K562 (cell line): ENCODE results near the gene CMIP. TPM values are rescaled to one million over a fixed set of nuclear protein-coding genes. Genes with fewer than 3 reads are reported as not detected.

ENCODE experiments used
- ATAC-seq: fragments of 200-7000 bp; cut with Tn5 transposase; 3 replicates; pipeline ENCODE4 v1.9.1; 2020; ENCODE audit warnings: moderate library complexity
- BruUV-seq: library from RNA; stranded (reverse); fragments of 400-500 nt; replicated peaks from 2 replicates; lab custom pipeline; 2021; lab: Mats Ljungman, UMichigan
- CTCF ChIA-PET: fragments of 300-600 bp; formaldehyde crosslinking; extraction: SDS; loops from one replicate; lab custom pipeline; 2021; ENCODE audit warnings: low intra/inter-chr PET ratio; lab: Yijun Ruan, JAX
- POLR2A ChIA-PET: fragments of 300-600, 350-650 bp; sonication (Branson Sonifier 250); formaldehyde crosslinking; extraction: SDS; loops from one replicate; lab custom pipeline; 2021; ENCODE audit warnings: antibody characterized with exemption, inconsistent platforms; lab: Yijun Ruan, JAX
- DNase-seq, 4 experiments: peaks; one replicate each; pipeline versions ENCODE4 v3.0.0 to v3.0.0-alpha.2; 2011 to 2018; ENCODE audit warnings: low spot score in 3 of 4, mixed read lengths in 3 of 4; ENCODE audit errors: extremely low read depth in 1 of 4
- FAIRE-seq: peaks from 2 replicates; lab custom pipeline; 2011; peaks lifted over from hg19 to GRCh38; lab: Jason Lieb, UNC
- H2AFZ ChIP-seq: 2 replicates; pipeline ENCODE4 v1.6.0; 2011; ENCODE audit warnings: low read depth, low read length, control low read depth, inconsistent platforms
- H3K27ac ChIP-seq: fragments of 200-600 bp; 3 replicates; pipeline ENCODE4 v1.8.0; 2011; ENCODE audit warnings: low read depth, mild to moderate bottlenecking, control low read depth, inconsistent platforms, low read length, moderate library complexity, mixed read lengths; ENCODE audit errors: extremely low read depth
- H3K27me3 ChIP-seq, 2 experiments: fragments of 300-600 bp in 1 of 2; 2 replicates in 1 of 2; 3 replicates in 1 of 2; pipeline versions ENCODE4 v1.6.0 to v1.8.0; 2011; ENCODE audit warnings: inconsistent platforms in 2 of 2, low read length in 2 of 2, mild to moderate bottlenecking in 1 of 2, mixed read lengths in 1 of 2, moderate library complexity in 1 of 2; ENCODE audit not compliant: control insufficient read depth in 2 of 2, insufficient read depth in 2 of 2
- H3K36me3 ChIP-seq: fragments of 300-600 bp; 3 replicates; pipeline ENCODE4 v1.8.0; 2011; ENCODE audit warnings: mild to moderate bottlenecking, low read length, inconsistent platforms; ENCODE audit not compliant: control insufficient read depth, insufficient read depth
- H3K4me1 ChIP-seq, 2 experiments: fragments of 200-600 bp in 1 of 2; replicated peaks in 1 of 2; 2 replicates in 1 of 2; 3 replicates in 1 of 2; pipeline versions ENCODE4 v1.5.1 to v1.8.0; 2011; ENCODE audit warnings: inconsistent platforms in 2 of 2, low read length in 2 of 2, mild to moderate bottlenecking in 1 of 2, mixed read lengths in 1 of 2, moderate library complexity in 1 of 2; ENCODE audit not compliant: control insufficient read depth in 2 of 2, insufficient read depth in 2 of 2
- H3K4me2 ChIP-seq: 2 replicates; pipeline ENCODE4 v1.6.1; 2011; ENCODE audit warnings: low read length, control low read depth, inconsistent platforms, mixed read lengths; ENCODE audit not compliant: insufficient read depth
- H3K4me3 ChIP-seq: fragments of 200-600 bp; sonication (generic), shearing (Covaris generic); 2 replicates; pipeline ENCODE4 v1.5.1; 2016; ENCODE audit warnings: control low read depth, inconsistent platforms
- H3K79me2 ChIP-seq: fragments of 200-600 bp; 3 replicates; pipeline ENCODE4 v1.8.0; 2011; ENCODE audit warnings: low read length, inconsistent platforms; ENCODE audit not compliant: control insufficient read depth, insufficient read depth
- H3K9ac ChIP-seq, 2 experiments: 2 replicates each; pipeline versions ENCODE4 v1.6.0 to v1.6.1; 2011; ENCODE audit warnings: low read depth in 2 of 2, low read length in 2 of 2, control low read depth in 1 of 2, inconsistent platforms in 1 of 2, mild to moderate bottlenecking in 1 of 2, mixed read lengths in 1 of 2; ENCODE audit not compliant: insufficient read depth in 1 of 2
- H3K9me1 ChIP-seq: one replicate; pipeline ENCODE4 v1.6.0; 2011; ENCODE audit warnings: inconsistent platforms, mild to moderate bottlenecking, low read length, moderate library complexity; ENCODE audit not compliant: control insufficient read depth, insufficient read depth
- H3K9me3 ChIP-seq: replicated peaks from 2 replicates; pipeline ENCODE4 v1.5.1; 2011; ENCODE audit warnings: low read depth, low read length, inconsistent platforms; ENCODE audit not compliant: control insufficient read depth, insufficient read depth
- H4K20me1 ChIP-seq: replicated peaks from 2 replicates; pipeline ENCODE4 v1.6.1; 2011; ENCODE audit warnings: low read length, inconsistent platforms, mixed read lengths; ENCODE audit not compliant: control insufficient read depth, insufficient read depth
- ARID1B ChIP-seq: fragments of 450-650 bp; IDR thresholded peaks from 2 replicates; pipeline ENCODE4 v1.6.1; 2016; ENCODE audit warnings: antibody characterized with exemption, mild to moderate bottlenecking, inconsistent platforms
- DDX20 ChIP-seq: fragments of 450-650 bp; IDR thresholded peaks from 2 replicates; pipeline ENCODE4 v1.6.1; 2016; ENCODE audit warnings: missing genetic modification characterization, low read depth, mild to moderate bottlenecking, missing compliant biosample characterization, moderate library complexity
- HMBOX1 ChIP-seq: sonication (generic); IDR thresholded peaks from 2 replicates; pipeline ENCODE4 v1.6.1; 2016
- MAFK ChIP-seq: IDR thresholded peaks from 2 replicates; pipeline ENCODE4 v1.6.1; 2011; ENCODE audit warnings: low read length, improper control_type of control experiment
- NR2F6 ChIP-seq: fragments of 450-650 bp; formaldehyde crosslinking; IDR thresholded peaks from 2 replicates; pipeline ENCODE4 v1.4.0; 2020; ENCODE audit warnings: mild to moderate bottlenecking
- PURB ChIP-seq: sonication (generic); formaldehyde crosslinking; IDR thresholded peaks from 2 replicates; pipeline ENCODE4 v1.9.0; 2021; ENCODE audit warnings: low read depth, mild to moderate bottlenecking, missing genetic modification reagents
- SREBF1 ChIP-seq: fragments of 150-350 bp; IDR thresholded peaks from 2 replicates; pipeline ENCODE4 v1.6.1; 2014; ENCODE audit warnings: antibody characterized with exemption, low read depth, low read length, borderline replicate concordance
- ZNF318 ChIP-seq, 2 experiments: fragments of 450-650 bp; IDR thresholded peaks; 2 replicates each; pipeline ENCODE4 v1.6.1; 2016; ENCODE audit warnings: mild to moderate bottlenecking in 2 of 2, borderline replicate concordance in 1 of 2, low read depth in 1 of 2, moderate library complexity in 1 of 2
- WGBS: fragments of 100-300 bp; shearing (Covaris generic); methylation state at CpG from one replicate; pipeline ENCODE4 v1.1.6; 2016; ENCODE audit warnings: low coverage, mixed read lengths; ENCODE audit not compliant: insufficient coverage; ENCODE audit errors: missing lambda C conversion rate; 5-methylcytosine and 5-hydroxymethylcytosine counted together
- in situ Hi-C: fragments of 300-500 bp; cut with MboI; formaldehyde crosslinking; loops from 4 replicates; pipeline ENCODE4 v1.15.0; 2018; ENCODE audit warnings: inconsistent platforms, mixed read lengths
- intact Hi-C: fragments of 100-400 bp; cut with micrococcal nuclease; formaldehyde crosslinking; loops from 2 replicates; pipeline ENCODE4 v1.14.2; 2022
- polyA plus RNA-seq, 8 experiments: library from polyadenylated mRNA; depleted of rRNA in 4 of 8; stranded (reverse) in 5 of 8; unstranded in 3 of 8; fragments of >200 nt; fragmentation: Nextera tagmentation in 2 of 8; fragmentation: Illumina TruSeq in 1 of 8; extraction: Ambion mirVana in 2 of 8; extraction: Trizol in 1 of 8; gene quantifications; 2 replicates each; pipeline versions ENCODE4 v1.2.1 to v1.2.3, GENCODE V29; 2011 to 2014; ENCODE audit warnings: inconsistent platforms in 1 of 8, missing spikeins in 1 of 8
- total RNA-seq, 7 experiments: library from RNA; depleted of rRNA in 6 of 7; stranded (reverse); fragments of >200 nt in 6 of 7; fragmentation: Illumina TruSeq in 2 of 7; extraction: Trizol in 2 of 7; gene quantifications; 2 replicates each; pipeline versions ENCODE4 v1.2.1 to v1.2.3, GENCODE V29; 2011 to 2021; ENCODE audit warnings: low replicate concordance in 1 of 7

CMIP gene
- total and polyA plus RNA-seq, 9 of the 15 experiments (the other 6 are each of a cell fraction or from before 2014, with no cell fraction given) = 0.94 to 82.5 (median 10.3) TPM

- Histone ChIP-seq H3K9me3 (no peaks in the 10 kb centered on the region), H3K27me3 (peaks cover 51 to 59% of the 10 kb centered on the region in 2 experiments), H3K79me2 (peaks cover 23% of the 10 kb centered on the region), H3K4me2 (no peak overlapping the region), H2AFZ (no peak overlapping the region), H3K9me1 (no peaks in the 10 kb centered on the region), H3K27ac (no peak overlapping the region), H4K20me1 (peaks cover 9% of the 10 kb centered on the region), H3K9ac (no peak overlapping the region), H3K36me3 (peaks cover 2% of the 10 kb centered on the region; the same call in 1 of the 3 replicates), H3K4me3 (no peak overlapping the region), H3K4me1 (peaks cover 15 to 28% of the 10 kb centered on the region in 2 experiments)
- FAIRE-seq (no peak), DNase-seq (no peak), ATAC-seq (no peak)
- TF ChIP-seq ARID1B = no peak
- no peak for TF ChIP-seq MAFK
- TF ChIP-seq PURB (CRISPR knock-in tag) = no peak
- TF ChIP-seq DDX20 (tag) = no peak
- no peak for TF ChIP-seq SREBF1
- no peak for TF ChIP-seq ZNF318 (IDR thresholded peaks at IDR 0.05; ENCODE audit: borderline replicate concordance in 1 of 2, low read depth in 1 of 2)
- no peak for TF ChIP-seq NR2F6
- TF ChIP-seq HMBOX1 = no peak
- intact Hi-C loops = no loop called here
- 12% methylated on average over 7 of the region's 7 CpGs for WGBS
- ChIA-PET CTCF (no interaction called here), POLR2A (interaction anchor here (0.5 to 4.7 kb wide), 8 partner anchors 9 to 228 kb away, joined by 3 to 24 read pairs (median 3); no protein-coding TSS in a partner anchor)
- no TSS peak for BruUV-seq
- in situ Hi-C loops = no loop called here
Measured at GRCh38 chr16:81442220-81442915, 2.2 kb upstream of the CMIP start.
